GM10266 (cell line): ENCODE results near the gene ATP5F1E.

Source experiments
- DNase-seq: peaks from one replicate; pipeline ENCODE4 v3.0.0; 2012; ENCODE audit errors: extremely low spot score
- TF ChIP-seq, protein P1 (sequence below): IDR thresholded peaks from 2 replicates; pipeline ENCODE4 v1.5.1; 2012; ENCODE audit warnings: mild to moderate bottlenecking, low read depth; ENCODE audit not compliant: control insufficient read depth, insufficient read depth; ENCODE audit errors: missing control alignments

The ATP5F1E gene

DNA sequence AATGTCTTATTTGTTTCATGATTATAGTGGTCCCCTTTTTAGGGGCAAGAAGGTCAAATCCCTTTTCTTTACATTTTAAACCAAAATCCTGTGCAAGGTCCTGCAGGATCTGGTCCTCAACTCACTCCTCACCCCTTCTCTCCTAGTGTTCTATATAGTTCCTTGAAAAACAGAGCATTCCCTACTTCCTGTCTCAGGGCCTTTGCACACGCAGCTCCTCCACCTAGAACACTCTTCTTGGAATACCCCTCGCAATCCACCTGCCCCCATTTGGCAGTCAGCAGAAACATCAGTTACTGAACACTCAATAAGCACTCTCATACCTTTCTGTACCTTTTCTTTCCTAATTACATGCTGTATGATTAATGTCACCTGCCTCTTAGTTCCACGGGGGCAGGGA, 3.2 kb upstream of the ATP5F1E start:
- TF ChIP-seq, protein P1, sequence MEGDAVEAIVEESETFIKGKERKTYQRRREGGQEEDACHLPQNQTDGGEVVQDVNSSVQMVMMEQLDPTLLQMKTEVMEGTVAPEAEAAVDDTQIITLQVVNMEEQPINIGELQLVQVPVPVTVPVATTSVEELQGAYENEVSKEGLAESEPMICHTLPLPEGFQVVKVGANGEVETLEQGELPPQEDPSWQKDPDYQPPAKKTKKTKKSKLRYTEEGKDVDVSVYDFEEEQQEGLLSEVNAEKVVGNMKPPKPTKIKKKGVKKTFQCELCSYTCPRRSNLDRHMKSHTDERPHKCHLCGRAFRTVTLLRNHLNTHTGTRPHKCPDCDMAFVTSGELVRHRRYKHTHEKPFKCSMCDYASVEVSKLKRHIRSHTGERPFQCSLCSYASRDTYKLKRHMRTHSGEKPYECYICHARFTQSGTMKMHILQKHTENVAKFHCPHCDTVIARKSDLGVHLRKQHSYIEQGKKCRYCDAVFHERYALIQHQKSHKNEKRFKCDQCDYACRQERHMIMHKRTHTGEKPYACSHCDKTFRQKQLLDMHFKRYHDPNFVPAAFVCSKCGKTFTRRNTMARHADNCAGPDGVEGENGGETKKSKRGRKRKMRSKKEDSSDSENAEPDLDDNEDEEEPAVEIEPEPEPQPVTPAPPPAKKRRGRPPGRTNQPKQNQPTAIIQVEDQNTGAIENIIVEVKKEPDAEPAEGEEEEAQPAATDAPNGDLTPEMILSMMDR: no peak
- no peak for DNase-seq

DNA sequence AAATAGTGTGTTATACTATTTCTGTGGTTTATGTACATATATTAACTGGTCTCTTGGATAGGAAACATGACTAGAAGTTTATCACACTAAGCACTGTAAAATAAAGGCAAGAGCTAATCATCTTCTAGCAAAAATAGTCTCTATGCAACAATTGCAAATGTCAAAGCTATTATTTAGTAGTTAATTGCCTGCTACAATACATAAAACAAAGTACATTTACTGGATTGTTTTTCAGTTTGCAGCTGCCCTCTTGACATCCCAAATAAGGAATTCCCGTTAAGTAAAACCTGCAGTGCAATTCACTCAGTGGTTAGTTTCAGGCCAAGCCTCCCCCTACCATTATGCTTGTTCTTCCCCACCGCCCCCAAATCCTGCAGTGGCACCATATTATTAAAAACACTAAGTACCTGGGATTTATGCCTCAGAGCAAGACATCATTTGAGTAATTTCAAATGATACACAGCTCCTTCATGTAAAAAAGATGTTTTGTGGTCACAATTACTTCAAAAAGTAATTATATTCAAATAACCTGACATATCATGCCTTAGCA, 1.6 kb upstream of the ATP5F1E start:
- TF ChIP-seq, protein P1: no peak
- DNase-seq: no peak

DNA sequence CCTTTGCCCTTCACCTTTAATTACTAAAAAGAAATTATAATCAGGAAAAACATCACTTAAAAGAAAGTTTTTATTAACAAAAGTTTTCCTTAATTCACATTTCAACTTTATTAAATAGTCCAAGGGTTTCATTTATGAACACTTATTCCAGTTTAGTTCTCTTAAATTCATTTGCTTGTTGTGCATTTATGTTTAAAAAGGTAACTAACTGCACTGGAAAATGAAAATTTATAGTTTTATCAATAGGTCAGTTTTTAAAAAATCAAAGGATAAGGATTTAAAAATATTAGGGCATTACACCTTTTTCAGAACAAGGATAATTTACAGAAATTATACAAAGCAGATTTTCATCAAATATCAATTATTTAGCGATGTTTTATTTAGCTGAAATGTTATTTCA, 958 bp upstream of the ATP5F1E start:
- TF ChIP-seq, protein P1: no peak
- DNase-seq: no peak

DNA sequence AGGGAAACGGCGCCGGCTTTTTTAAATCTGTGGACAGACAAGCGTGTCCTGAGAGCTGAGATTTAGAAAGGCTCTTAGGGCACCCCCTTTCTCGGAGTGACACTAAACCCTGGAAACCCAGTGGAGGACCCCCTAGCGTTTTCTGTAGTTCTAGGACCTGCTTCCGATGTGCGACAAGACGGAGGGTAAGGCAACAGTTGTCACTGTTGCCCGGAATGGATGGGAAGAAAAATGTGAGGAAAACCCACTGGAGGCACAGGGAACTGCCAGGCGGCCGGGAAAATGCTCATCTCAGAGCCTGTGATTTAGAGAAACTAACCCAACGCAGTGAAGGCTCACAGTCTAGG, 551 bp upstream of the ATP5F1E start:
- DNase-seq: no peak
- TF ChIP-seq, protein P1: no peak

DNA sequence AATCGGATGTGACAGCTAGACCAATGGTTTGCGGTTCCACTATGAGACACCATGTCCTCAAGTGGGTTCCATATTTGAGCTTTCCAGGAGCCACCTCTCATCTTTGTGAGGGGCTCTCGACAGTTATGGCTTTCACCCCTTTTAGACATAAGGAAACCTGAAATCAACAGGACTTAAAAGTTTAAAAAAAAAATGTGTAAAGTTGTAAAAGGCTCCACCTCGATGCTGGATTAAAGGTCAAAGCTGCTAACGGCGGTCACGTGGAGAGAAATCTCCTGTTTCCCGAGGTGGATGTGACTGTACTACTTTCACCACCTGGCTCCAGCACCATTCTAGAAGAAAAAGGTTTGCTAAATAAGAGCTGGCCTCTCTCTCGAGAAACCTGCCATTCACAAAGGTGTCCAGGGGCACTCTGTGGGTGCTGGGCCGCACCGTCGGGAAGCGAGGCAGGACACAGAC, 542 bp downstream of the ATP5F1E start:
- TF ChIP-seq, protein P1: no peak
- no peak for DNase-seq

DNA sequence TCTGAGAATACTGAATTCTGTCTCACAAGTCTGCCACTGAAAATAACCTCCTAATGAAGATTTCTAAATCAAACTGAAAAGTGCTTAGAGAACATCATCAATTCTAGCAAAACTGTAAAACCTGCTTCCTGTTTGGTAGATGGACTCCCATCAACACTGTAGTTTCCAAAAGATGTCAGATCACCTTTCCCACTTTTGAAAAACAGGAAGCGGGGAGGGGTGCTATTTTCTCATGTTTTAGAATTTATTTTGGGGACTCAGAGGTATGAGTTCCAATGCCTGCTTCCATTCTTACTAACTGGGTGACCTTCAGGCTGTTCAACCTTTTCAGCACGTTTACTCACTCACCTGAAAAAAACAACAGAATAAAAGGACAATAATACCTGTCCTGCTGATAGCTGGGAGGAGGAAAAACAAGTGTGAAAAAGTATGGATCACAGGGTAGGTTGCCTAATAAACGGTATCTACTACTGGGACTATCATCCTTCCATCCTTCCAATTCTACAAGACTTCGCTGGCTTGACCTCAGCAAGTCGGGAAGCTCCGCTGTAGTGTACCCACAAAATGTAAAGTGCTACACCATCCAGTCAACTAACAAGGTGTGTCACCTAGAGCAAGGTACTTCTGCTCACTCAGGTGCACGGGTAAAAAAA, 1.1 kb downstream of the ATP5F1E start:
- no peak for DNase-seq
- TF ChIP-seq, protein P1: no peak

DNA sequence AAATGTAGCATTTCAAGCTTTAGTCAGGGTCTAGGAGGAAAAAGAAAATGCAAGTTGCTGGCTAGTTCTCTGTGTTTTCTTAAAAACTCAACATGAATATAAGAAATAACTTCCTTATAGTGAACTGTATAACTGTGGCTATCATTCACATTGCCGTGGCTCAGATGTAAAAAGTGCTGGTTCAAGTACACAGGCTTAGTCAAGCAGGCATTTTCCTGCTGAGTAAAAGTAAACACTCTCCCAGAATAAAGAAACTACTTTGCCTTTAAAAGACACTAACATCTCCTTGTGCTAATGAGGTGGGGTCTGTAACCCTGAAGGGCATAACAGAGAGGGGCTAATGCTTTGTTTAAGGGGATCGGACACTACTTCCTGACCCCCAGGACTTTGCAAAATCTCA, 3.3 kb downstream of the ATP5F1E start:
- TF ChIP-seq, protein P1: no peak
- no peak for DNase-seq
